Right ventricle myocardium superior (tissue), 1 donor: ENCODE measurements around the gene RAPH1. TPM values are rescaled to one million over a fixed set of nuclear protein-coding genes. Genes with fewer than 3 reads are reported as not detected.
"Not testable (repeated sequence)": the region's sequence is repeated elsewhere in the genome, so short reads cannot be mapped to it uniquely, and the experiment has no call there.

Experiments used
- ATAC-seq: fragments of 200-7000 bp; cut with Tn5 transposase; one replicate; pipeline ENCODE4 v1.9.1; 2020; ENCODE audit warnings: mild to moderate bottlenecking; ENCODE audit not compliant: poor library complexity
- DNase-seq: peaks from one replicate; pipeline ENCODE4 v3.0.0-alpha.2; 2020
- intact Hi-C: fragments of 100-400 bp; cut with DNase I; formaldehyde crosslinking; loops from one replicate; pipeline ENCODE4 v1.11.2; 2022
- total RNA-seq: library from RNA; stranded (reverse); fragmentation: NEBNext Ultra II Directional; extraction: Animal tissue kit (Norgen Biotek cat#: 25700); gene quantifications from one replicate; pipeline ENCODE4 v1.2.1, GENCODE V29; 2021
- donor health status: DM: no; HTN: yes; CAD: no; lungs with severe emphysema.

RAPH1 gene
- total RNA-seq, 1 donor from 2014 or later = 11.9 TPM

DNA sequence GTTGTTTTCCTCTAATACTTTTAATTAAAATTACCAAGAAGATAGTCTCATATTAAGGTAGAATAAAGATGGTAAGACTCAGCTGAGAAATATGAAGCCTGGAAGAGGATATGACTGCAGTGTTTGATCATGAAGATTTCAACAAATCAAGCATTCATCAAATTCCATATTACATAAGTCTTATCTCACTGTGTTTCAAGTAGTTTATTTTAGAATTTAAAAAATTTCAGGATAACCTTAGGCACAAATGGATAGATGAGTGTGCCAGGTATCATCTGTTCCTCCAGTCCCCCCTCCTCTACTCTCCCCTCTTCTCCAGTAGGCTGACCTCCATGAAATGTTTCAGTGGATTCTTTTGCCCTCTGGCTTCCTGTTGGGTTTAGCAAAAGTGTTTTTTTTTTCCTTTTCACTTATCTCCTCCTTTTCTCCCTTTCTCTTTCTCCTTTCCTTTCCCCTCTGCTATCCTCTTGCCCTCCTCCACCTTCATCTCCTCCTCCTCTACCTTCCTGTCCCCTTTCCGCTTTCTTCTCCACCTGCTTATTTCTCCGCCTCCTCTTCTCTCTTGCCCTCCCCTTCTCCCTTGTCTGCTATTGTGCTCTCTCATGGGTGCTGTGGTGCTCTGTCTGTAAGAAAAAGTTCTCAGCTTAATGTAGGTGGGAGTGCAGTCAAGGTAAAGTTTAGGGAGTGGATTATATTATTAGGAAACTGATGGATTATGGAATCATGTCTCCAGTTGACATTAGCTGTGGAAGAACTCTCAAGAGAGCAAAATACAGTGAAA, 134.1 kb downstream of the RAPH1 start:
- no peak for DNase-seq
- intact Hi-C loops = no loop called here
- ATAC-seq = no peak

DNA sequence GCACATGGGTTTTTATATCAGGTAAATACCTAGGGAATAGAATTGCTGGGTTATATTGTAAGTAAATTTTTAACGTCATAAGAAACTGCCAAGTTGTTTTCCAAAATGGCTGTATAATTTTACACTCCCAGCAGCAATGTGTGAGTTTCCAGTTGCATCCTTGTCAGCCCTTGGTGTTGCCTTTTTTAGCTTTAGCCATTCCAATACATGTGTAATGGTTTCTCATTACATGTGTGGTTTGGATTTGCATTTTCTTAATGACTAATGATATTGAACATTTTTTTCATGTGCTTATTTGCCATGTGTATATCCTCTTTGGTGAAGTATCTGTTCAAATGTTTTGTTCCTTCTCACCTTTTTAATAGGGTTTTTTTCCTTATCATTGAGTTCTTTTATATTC, 136.1 kb downstream of the RAPH1 start:
- ATAC-seq (no peak), DNase-seq (no peak)
- intact Hi-C loops = no loop called here

DNA sequence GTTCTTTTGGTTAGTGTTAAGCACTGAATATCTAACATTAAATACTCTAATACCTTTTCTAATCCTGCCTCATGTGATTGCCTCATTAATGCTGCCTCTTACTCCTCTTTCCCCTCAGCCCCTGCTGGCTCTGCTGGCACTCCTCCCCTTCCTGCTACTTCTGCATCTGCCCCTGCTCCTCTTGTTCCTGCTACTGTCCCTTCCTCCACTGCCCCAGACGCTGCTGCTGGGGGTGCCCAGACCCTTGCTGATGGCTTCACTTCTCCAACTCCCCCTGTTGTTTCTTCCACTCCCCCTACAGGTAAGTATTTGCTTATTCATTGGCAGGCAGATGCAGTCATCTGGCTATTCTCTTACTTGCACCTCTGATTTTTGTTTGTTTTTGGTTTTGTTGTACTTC, 138.4 kb downstream of the RAPH1 start:
- no peak for DNase-seq
- peak; percentile 18 for ATAC-seq
- intact Hi-C loops = no loop called here

DNA sequence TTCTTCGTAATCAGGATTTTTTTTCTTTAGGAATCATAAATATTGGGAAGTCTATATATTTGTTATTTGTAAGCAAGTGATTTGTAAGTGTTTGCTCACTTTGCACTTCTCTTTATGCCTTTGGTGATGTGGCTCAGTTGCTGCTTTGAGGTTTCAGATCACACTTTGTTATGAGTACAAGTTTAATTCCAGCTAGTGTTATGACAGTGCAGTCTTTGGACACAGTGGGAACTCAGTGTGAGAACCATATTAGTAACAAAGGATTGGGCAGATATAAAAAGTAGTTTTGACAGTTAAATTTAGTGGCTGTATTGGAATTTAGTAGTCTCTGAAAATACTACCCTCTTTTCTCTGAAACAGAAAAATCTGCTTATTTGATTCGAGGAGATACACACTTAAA, 139.2 kb downstream of the RAPH1 start:
- ATAC-seq (no peak), DNase-seq (no peak)
- intact Hi-C loops = no loop called here

DNA sequence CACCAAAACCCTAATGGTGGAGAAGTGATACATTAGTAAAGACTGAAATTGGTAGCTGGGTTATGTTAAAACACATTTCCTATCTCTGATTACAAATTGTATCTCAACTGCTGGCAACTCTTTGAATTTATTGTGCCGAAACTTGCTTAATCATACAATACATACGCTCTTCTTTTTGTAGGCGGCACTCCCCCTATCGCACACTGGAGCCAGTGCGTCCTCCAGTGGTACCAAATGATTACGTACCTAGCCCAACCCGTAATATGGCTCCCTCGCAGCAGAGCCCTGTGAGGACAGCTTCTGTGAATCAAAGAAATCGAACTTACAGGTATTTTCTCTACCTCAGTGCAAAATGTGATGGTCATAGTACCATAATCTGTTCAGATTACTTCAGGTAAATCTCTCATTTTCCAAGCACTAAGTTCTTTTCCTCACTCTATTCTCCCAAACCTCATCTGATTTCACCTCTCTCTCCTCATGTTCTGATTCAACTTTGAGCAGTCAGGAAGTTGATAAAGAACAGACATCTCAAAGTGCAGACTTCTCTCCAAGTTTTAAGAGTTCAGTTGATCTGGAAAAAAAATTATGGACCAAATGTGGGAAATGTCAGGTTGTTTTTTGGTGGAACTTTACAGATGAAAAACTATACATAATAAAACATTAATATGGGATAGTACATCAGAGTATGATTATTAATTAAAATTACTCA, 140.4 kb downstream of the RAPH1 start:
- DNase-seq (no peak), ATAC-seq (no peak)
- intact Hi-C loops = no loop called here

- intact Hi-C loops, ATAC-seq, DNase-seq: not testable (repeated sequence)
These were observed 146.9 kb downstream of the RAPH1 start for GRCh38 chr2:203388153-203388552.

- intact Hi-C loops = no loop called here
- DNase-seq (no peak), ATAC-seq (no peak)
These were observed 152.1 kb downstream of the RAPH1 start for GRCh38 chr2:203383038-203383437.

GRCh38 chr2:203379156-203379555, 155.9 kb downstream of the RAPH1 start:
- intact Hi-C loops = no loop called here
- no peak for DNase-seq
- no peak for ATAC-seq

DNA sequence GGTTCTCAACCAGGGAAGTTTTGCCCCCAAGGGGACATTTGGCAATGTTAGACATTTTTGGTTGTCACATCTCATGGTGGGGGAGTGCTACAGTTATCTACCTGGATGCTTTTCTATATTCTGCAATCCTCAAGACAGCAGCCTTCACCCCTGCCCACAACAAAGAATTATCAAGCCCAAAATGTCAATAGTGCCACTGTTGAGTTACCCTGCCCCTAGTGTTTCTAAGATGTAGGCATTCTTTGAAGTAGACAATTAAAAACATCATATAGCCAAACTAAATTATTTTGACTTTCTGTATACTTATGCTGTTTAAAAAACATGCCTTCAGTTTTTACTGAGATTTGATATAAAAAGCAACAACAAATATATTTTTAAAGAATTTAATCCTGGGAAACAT, 158.9 kb downstream of the RAPH1 start:
- ATAC-seq = no peak
- DNase-seq = no peak
- intact Hi-C loops = no loop called here

DNA sequence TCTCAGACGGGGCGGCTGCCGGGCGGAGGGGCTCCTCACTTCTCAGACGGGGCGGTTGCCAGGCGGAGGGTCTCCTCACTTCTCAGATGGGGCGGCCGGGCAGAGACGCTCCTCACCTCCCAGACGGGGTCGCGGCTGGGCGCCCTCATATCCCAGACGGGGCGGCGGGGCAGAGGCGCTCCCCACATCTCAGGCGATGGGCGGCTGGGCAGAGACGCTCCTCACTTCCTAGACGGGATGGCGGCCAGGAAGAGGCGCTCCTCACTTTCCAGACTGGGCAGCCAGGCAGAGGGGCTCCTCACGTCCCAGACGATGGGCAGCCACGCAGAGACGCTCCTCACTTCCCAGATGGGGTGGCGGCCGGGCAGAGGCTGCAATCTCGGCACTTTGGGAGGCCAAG, 162.4 kb downstream of the RAPH1 start:
- intact Hi-C loops, ATAC-seq, DNase-seq: not testable (repeated sequence)

DNA sequence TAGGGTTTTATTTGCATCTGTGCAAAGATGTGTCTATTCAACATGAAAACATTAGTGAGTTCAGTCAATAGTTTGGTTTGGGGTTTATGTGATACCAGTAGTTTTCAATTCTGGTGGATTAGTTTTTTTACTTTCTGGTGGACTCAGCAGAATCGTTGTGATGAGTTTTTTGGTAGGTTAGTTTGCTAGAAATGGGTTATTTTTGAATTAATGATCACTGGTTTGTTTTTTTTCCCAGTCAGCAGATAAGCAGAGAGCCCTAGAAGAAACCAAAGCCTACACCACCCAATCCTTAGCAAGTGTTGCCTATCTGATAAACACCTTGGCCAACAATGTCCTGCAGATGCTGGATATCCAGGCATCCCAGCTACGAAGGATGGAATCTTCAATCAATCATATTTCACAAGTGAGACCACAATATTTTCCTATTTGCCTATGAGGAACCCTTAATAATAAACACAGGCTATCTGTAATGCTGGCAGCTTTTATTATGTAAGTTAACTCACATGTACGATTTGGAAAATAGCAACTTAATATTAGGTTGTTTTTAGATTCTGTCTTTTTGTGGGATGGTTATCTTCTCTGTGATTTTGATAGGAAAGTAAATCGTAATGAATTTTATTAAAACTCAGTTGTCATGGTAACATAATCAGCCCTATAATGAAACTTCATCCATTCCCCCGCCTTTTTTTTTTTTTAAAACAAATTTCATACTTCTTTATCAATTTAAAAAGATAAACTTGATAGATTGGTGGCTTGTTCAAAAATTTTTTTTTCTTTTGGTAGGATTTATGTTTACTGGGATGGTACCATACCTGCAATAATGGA, 168.2 kb downstream of the RAPH1 start:
- no peak for DNase-seq
- ATAC-seq = no peak
- intact Hi-C loops = no loop called here

- DNase-seq (no peak), ATAC-seq (peak; percentile 60)
- intact Hi-C loops = no loop called here
These were observed 173.2 kb downstream of the RAPH1 start for GRCh38 chr2:203361922-203362321.

DNA sequence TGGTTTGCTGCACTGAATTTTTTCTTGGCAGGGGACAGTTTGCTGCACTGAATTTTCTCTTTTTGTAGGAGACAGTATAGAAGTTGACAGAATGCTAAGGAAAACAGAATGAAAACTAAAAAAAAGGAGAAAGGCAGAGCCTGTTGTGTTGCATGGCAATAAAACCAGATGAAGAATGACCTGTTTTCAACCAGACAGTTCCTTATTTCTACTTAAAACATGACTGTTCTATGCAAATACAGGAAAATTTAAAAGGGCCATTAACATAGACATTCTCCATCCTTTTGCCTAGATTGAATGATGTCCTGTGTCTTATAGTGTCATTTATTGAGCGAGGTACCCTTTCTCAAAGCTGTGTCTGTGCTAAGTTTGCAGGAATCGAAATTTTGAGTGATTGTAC, 173.6 kb downstream of the RAPH1 start:
- DNase-seq = no peak
- ATAC-seq = no peak
- intact Hi-C loops = no loop called here

- peak; percentile 61 for DNase-seq
- intact Hi-C loops = no loop called here
- peak; percentile 77 for ATAC-seq
These were observed 174.2 kb downstream of the RAPH1 start for GRCh38 chr2:203360833-203361430.

- DNase-seq = no peak
- intact Hi-C loops = no loop called here
- no peak for ATAC-seq
These were observed 175.7 kb downstream of the RAPH1 start for GRCh38 chr2:203359450-203359849.

- no peak for ATAC-seq
- intact Hi-C loops = no loop called here
- DNase-seq = no peak
These were observed 180.1 kb downstream of the RAPH1 start for GRCh38 chr2:203354966-203355365.

GRCh38 chr2:203352604-203353255, 182.4 kb downstream of the RAPH1 start:
- ATAC-seq (no peak), DNase-seq (no peak)
- intact Hi-C loops = no loop called here

GRCh38 chr2:203347375-203347774, 187.7 kb downstream of the RAPH1 start:
- peak; percentile 50 for ATAC-seq
- no peak for DNase-seq
- intact Hi-C loops = no loop called here

DNA sequence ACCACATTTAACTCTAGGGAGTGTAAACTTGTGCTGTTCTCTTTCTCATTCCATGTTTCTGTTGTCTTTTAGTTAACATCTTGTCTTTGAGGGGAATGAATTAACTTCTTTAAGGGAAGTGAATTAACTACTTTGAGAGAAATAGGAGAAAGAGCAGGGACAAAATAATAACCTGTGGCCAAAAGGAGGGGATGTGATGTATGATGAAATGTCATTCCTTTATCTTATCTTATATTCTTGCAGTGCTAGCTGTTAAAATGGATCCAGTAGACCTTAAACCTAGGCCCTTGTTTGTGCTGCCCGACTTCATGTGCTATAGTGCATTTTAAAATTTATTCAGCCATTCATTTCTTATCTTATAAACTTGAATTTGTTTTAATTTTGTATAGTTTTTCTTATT, 188.5 kb downstream of the RAPH1 start:
- DNase-seq = no peak
- ATAC-seq = no peak
- intact Hi-C loops = no loop called here
